Liver (tissue), 9 donors: ENCODE data around the gene LAMTOR4. TPM values are rescaled to one million over a fixed set of nuclear protein-coding genes. Genes with fewer than 3 reads are reported as not detected.

Experiments
- DNase-seq: peaks from one replicate; pipeline ENCODE4 v3.0.0-alpha.2; 2017; ENCODE audit warnings: low spot score
- H3K27ac ChIP-seq, 2 donors: one replicate each; pipeline ENCODE4 v1.7.0; 2013; ENCODE audit warnings: inconsistent platforms in 2 of 2, low read length in 2 of 2, control low read depth in 1 of 2, low read depth in 1 of 2, mild to moderate bottlenecking in 1 of 2
- H3K27me3 ChIP-seq, 4 donors: one replicate each; pipeline versions ENCODE4 v1.6.1 to v1.7.0; 2013; ENCODE audit warnings: low read length in 3 of 4, inconsistent platforms in 1 of 4, mild to moderate bottlenecking in 1 of 4, moderate library complexity in 1 of 4; ENCODE audit not compliant: control insufficient read depth in 4 of 4, insufficient read depth in 4 of 4
- H3K36me3 ChIP-seq, 4 donors: one replicate each; pipeline versions ENCODE4 v1.6.1 to v1.7.0; 2013; ENCODE audit warnings: low read length in 3 of 4, mild to moderate bottlenecking in 3 of 4, low read depth in 1 of 4, moderate library complexity in 1 of 4; ENCODE audit not compliant: control insufficient read depth in 4 of 4, insufficient read depth in 3 of 4
- H3K4me1 ChIP-seq, 4 donors: one replicate each; pipeline versions ENCODE4 v1.6.1 to v1.7.0; 2013; ENCODE audit warnings: low read length in 3 of 4, mild to moderate bottlenecking in 3 of 4, moderate library complexity in 1 of 4; ENCODE audit not compliant: control insufficient read depth in 4 of 4, insufficient read depth in 4 of 4
- H3K4me3 ChIP-seq, 3 donors: one replicate each; pipeline versions ENCODE4 v1.6.1 to v1.7.0; 2013; ENCODE audit warnings: low read length in 3 of 3, control low read depth in 1 of 3, low read depth in 1 of 3, mild to moderate bottlenecking in 1 of 3
- H3K9ac ChIP-seq, 2 donors: one replicate each; pipeline ENCODE4 v1.7.0; 2013; ENCODE audit warnings: low read length in 2 of 2, mild to moderate bottlenecking in 2 of 2, moderate library complexity in 2 of 2, control low read depth in 1 of 2, low read depth in 1 of 2
- H3K9me3 ChIP-seq, 4 donors: one replicate each; pipeline versions ENCODE4 v1.6.1 to v1.7.0; 2013; ENCODE audit warnings: low read length in 3 of 4; ENCODE audit not compliant: control insufficient read depth in 4 of 4
- ATF3 ChIP-seq: IDR thresholded peaks from 2 replicates; pipeline ENCODE4 v1.6.1; 2016; ENCODE audit warnings: antibody characterized with exemption
- FOXA1 ChIP-seq: IDR thresholded peaks from 2 replicates; pipeline ENCODE4 v1.6.1; 2016; ENCODE audit warnings: antibody characterized with exemption
- GABPA ChIP-seq, 2 donors: IDR thresholded peaks in 1 of 2; conservative IDR thresholded peaks in 1 of 2; 2 replicates each; pipeline ENCODE4 v1.6.1; 2016; ENCODE audit warnings: antibody characterized with exemption in 2 of 2, mild to moderate bottlenecking in 1 of 2, moderate library complexity in 1 of 2
- HNF4A ChIP-seq, 2 donors: conservative IDR thresholded peaks; 2 replicates each; pipeline ENCODE4 v1.6.1; 2016; ENCODE audit warnings: antibody characterized with exemption in 2 of 2, mild to moderate bottlenecking in 2 of 2
- HNF4G ChIP-seq: IDR thresholded peaks from 2 replicates; pipeline ENCODE4 v1.6.1; 2016; ENCODE audit warnings: antibody characterized with exemption
- MAX ChIP-seq: IDR thresholded peaks from 2 replicates; pipeline ENCODE4 v1.6.1; 2016; ENCODE audit warnings: antibody characterized with exemption
- RAD21 ChIP-seq, 2 donors: IDR thresholded peaks; 2 replicates each; pipeline ENCODE4 v1.6.1; 2016; ENCODE audit warnings: antibody characterized with exemption in 2 of 2, mild to moderate bottlenecking in 2 of 2
- TAF1 ChIP-seq: conservative IDR thresholded peaks from 2 replicates; pipeline ENCODE4 v1.6.1; 2016; ENCODE audit warnings: antibody characterized with exemption, mild to moderate bottlenecking
- YY1 ChIP-seq: IDR thresholded peaks from 2 replicates; pipeline ENCODE4 v1.6.1; 2016; ENCODE audit warnings: antibody characterized with exemption, mild to moderate bottlenecking
- ZBTB33 ChIP-seq: IDR thresholded peaks from 2 replicates; pipeline ENCODE4 v1.6.1; 2016; ENCODE audit warnings: antibody characterized with exemption
- WGBS: extraction: QIAGEN DNeasy Blood & Tissue Kit; methylation state at CpG from one replicate; pipeline ENCODE4 v1.1.7; 2013; 5-methylcytosine and 5-hydroxymethylcytosine counted together
- polyA plus RNA-seq, 2 donors: library from polyadenylated mRNA; stranded (reverse) in 1 of 2; unstranded in 1 of 2; fragments of 200-250 nt in 1 of 2; fragments of >200 nt in 1 of 2; fragmentation: Nextera tagmentation in 1 of 2; extraction: Ambion mirVana in 1 of 2; gene quantifications; one replicate each; pipeline versions ENCODE4 v1.2.1 to v1.2.3, GENCODE V29; 2013 to 2015
- total RNA-seq, 2 donors: library from RNA; depleted of rRNA; stranded (reverse); fragments of >200 nt; gene quantifications; one replicate each; pipeline ENCODE4 v1.2.3, GENCODE V29; 2014
- TF ChIP-seq, protein P1 (sequence below): IDR thresholded peaks from 2 replicates; pipeline ENCODE4 v1.6.1; 2016; ENCODE audit warnings: antibody characterized with exemption, mild to moderate bottlenecking
- donor health status: healthy.
- donor health status: healthy.
- donor health status: healthy.
- donor health status: healthy.
- donor health status: healthy.

LAMTOR4 gene
- total and polyA plus RNA-seq, 4 donors = 28.4 to 112 (median 57.7) TPM

DNA sequence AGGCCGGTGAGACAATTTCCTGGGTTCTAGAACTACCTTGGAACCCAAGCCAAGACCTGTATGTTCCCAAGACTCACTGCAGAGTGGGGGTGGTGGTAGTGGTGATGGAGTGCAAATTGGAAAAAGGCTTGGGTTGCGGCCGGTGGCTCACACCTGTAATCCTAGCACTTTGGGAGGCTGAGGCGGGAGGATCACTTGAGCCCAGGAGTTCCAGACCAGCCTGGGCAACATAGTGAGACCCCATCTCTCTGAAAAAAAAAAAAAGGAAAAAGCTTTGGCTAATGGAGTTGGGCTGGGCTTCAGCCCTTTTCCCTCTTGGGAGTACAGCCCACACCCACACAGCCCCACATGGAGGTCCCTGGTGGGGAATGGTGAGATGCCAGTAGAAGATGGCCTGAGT is 43.2 kb upstream of the LAMTOR4 start:
- no peak for TF ChIP-seq HNF4G
- no peak for TF ChIP-seq ATF3
- Histone ChIP-seq H3K4me3 (no peak overlapping the region), H3K36me3 (peaks cover 2 to 34% (median 18%) of the 10 kb centered on the region in 4 donors), H3K9me3 (no peaks in the 10 kb centered on the region), H3K27me3 (no peaks in the 10 kb centered on the region), H3K9ac (no peak overlapping the region), H3K4me1 (peaks cover 0 to 7% (median 2%) of the 10 kb centered on the region in 4 donors), H3K27ac (no peak overlapping the region)
- WGBS = 98% methylated on average over 4 of the region's 4 CpGs
- no peak for DNase-seq

GRCh38 chr7:100106633-100107032 is 42.1 kb upstream of the LAMTOR4 start:
- H3K9me3 ChIP-seq = no peaks in the 10 kb centered on the region
- no peaks in the 10 kb centered on the region for H3K27me3 ChIP-seq
- no peak overlapping the region for H3K9ac ChIP-seq
- no peak for DNase-seq
- peaks cover 0 to 4% (median 2%) of the 10 kb centered on the region in 4 donors for H3K4me1 ChIP-seq
- H3K4me3 ChIP-seq = no peak overlapping the region
- WGBS = 87% methylated on average over 17 of the region's 17 CpGs
- no peak overlapping the region for H3K27ac ChIP-seq
- TF ChIP-seq HNF4G (no peak), RAD21 (IDR thresholded peaks at IDR 0.05) (no peak), MAX (no peak), ZBTB33 (no peak), HNF4A (conservative IDR thresholded peaks at IDR 0.05) (no peak), TAF1 (no peak), FOXA1 (no peak), GABPA (IDR thresholded peaks at IDR 0.05 in 1 of 2, conservative IDR thresholded peaks at IDR 0.05 in 1 of 2) (no peak), ATF3 (no peak), YY1 (no peak)
- TF ChIP-seq, protein P1, sequence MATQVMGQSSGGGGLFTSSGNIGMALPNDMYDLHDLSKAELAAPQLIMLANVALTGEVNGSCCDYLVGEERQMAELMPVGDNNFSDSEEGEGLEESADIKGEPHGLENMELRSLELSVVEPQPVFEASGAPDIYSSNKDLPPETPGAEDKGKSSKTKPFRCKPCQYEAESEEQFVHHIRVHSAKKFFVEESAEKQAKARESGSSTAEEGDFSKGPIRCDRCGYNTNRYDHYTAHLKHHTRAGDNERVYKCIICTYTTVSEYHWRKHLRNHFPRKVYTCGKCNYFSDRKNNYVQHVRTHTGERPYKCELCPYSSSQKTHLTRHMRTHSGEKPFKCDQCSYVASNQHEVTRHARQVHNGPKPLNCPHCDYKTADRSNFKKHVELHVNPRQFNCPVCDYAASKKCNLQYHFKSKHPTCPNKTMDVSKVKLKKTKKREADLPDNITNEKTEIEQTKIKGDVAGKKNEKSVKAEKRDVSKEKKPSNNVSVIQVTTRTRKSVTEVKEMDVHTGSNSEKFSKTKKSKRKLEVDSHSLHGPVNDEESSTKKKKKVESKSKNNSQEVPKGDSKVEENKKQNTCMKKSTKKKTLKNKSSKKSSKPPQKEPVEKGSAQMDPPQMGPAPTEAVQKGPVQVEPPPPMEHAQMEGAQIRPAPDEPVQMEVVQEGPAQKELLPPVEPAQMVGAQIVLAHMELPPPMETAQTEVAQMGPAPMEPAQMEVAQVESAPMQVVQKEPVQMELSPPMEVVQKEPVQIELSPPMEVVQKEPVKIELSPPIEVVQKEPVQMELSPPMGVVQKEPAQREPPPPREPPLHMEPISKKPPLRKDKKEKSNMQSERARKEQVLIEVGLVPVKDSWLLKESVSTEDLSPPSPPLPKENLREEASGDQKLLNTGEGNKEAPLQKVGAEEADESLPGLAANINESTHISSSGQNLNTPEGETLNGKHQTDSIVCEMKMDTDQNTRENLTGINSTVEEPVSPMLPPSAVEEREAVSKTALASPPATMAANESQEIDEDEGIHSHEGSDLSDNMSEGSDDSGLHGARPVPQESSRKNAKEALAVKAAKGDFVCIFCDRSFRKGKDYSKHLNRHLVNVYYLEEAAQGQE = no peak
- peaks cover 3 to 44% (median 26%) of the 10 kb centered on the region in 4 donors for H3K36me3 ChIP-seq
